ENCODE measurements around the gene SMOC1. TPM values are rescaled to one million over a fixed set of nuclear protein-coding genes. Genes with fewer than 3 reads are reported as not detected.

SMOC1 gene
- total and polyA plus RNA-seq, 9 donors: 0.35 to 9.1 (median 0.80) TPM

- Histone ChIP-seq H3K4me1 (ENCODE audit: insufficient read depth) (no peaks in the 10 kb centered on the region), H3K27me3 (no peaks in the 10 kb centered on the region), H3K36me3 (no peaks in the 10 kb centered on the region), H3K9me3 (no peaks in the 10 kb centered on the region), H3K4me3 (no peak overlapping the region), H3K27ac (no peak overlapping the region)
- intact Hi-C loops (cut with DNase I): no loop called here
- TF ChIP-seq CTCF (IDR thresholded peaks at IDR 0.05): no peak
- no peak for TF ChIP-seq EP300 (IDR thresholded peaks at IDR 0.05)
- TF ChIP-seq POLR2A (IDR thresholded peaks at IDR 0.05): no peak
- 79 to 82% (median 80%) methylated on average over 6 of the region's 6 CpGs for WGBS, 3 donors
- no peak for DNase-seq
Observed at GRCh38 chr14:69938751-69939150, 59.5 kb downstream of the SMOC1 start.

DNA sequence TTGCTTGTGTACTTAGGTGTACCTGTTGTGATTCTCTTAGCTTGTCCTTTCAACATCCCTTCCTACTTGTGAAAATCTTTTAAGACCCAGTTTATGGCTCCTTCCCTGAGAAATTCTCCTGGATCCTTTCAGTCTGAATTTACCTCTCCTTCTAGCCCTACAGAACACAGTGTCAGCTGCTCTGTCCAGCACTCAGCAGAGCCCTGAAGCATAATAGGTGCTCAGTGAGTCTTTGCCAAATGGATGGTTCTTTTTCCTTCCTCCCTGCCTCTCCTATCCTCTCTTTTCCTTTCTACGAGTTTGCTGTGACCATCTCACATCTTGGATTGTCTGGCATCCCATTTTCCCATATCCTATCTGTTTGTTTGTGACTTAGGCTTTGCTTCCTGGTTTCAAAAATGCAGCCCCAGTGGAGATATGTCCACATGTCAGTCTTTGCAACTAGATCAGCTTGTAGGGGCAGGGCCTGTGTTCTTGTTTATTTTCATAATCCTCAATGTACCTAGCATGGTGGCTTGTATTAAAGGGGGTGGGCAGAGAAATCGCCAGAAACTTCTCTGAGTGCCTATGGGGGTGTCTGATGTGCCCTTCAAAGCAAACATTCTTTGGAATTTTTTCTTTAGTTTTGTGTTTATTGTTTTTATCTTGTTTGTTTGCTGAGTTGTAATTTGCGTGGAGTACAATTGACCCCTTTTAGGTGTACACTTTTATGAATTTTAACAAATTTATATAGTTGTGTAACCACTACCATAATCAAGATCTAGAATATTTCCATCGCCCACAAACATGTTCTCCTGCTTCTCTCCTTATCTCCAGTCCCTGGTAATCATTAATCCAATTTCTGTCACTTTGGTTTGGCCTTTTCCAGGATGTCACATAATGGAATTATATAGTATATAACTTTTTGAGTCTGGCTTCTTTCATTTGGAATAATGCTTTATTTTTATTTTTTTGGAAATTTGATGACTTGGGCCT is 62.8 kb downstream of the SMOC1 start:
- Histone ChIP-seq H3K9me3 (no peaks in the 10 kb centered on the region), H3K27me3 (no peaks in the 10 kb centered on the region), H3K36me3 (no peaks in the 10 kb centered on the region), H3K4me1 (ENCODE audit: insufficient read depth) (no peaks in the 10 kb centered on the region), H3K27ac (no peak overlapping the region), H3K4me3 (no peak overlapping the region)
- WGBS, 3 donors: 49 to 59% (median 55%) methylated on average over 4 of the region's 4 CpGs
- DNase-seq: no peak
- TF ChIP-seq POLR2A (IDR thresholded peaks at IDR 0.05): no peak
- TF ChIP-seq CTCF (IDR thresholded peaks at IDR 0.05): no peak
- no peak for TF ChIP-seq EP300 (IDR thresholded peaks at IDR 0.05)
- intact Hi-C loops (cut with DNase I): no loop called here

GRCh38 chr14:69943084-69943780 is 64.0 kb downstream of the SMOC1 start:
- intact Hi-C loops (cut with DNase I): no loop called here
- Histone ChIP-seq H3K36me3 (no peaks in the 10 kb centered on the region), H3K9me3 (no peaks in the 10 kb centered on the region), H3K27me3 (no peaks in the 10 kb centered on the region), H3K27ac (no peak overlapping the region), H3K4me1 (ENCODE audit: insufficient read depth) (no peaks in the 10 kb centered on the region), H3K4me3 (no peak overlapping the region)
- WGBS, 3 donors: 10 to 26% (median 12%) methylated on average over 12 of the region's 12 CpGs
- DNase-seq: no peak
- TF ChIP-seq CTCF (IDR thresholded peaks at IDR 0.05): no peak
- no peak for TF ChIP-seq POLR2A (IDR thresholded peaks at IDR 0.05)
- no peak for TF ChIP-seq EP300 (IDR thresholded peaks at IDR 0.05)

GRCh38 chr14:69945347-69945746 is 66.1 kb downstream of the SMOC1 start:
- Histone ChIP-seq H3K4me1 (ENCODE audit: insufficient read depth) (no peaks in the 10 kb centered on the region), H3K36me3 (no peaks in the 10 kb centered on the region), H3K27me3 (no peaks in the 10 kb centered on the region), H3K27ac (no peak overlapping the region), H3K9me3 (no peaks in the 10 kb centered on the region), H3K4me3 (no peak overlapping the region)
- no peak for TF ChIP-seq POLR2A (IDR thresholded peaks at IDR 0.05)
- no peak for TF ChIP-seq CTCF (IDR thresholded peaks at IDR 0.05)
- TF ChIP-seq EP300 (IDR thresholded peaks at IDR 0.05): no peak
- 41 to 63% (median 46%) methylated on average over 1 of the region's 1 CpG for WGBS, 3 donors
- DNase-seq: no peak
- intact Hi-C loops (cut with DNase I): no loop called here

Data from ovary (tissue), 9 donors.